PC-3 (cell line): ENCODE measurements around the gene SLC23A2. TPM values are rescaled to one million over a fixed set of nuclear protein-coding genes. Genes with fewer than 3 reads are reported as not detected.

Experiments
- ATAC-seq: fragments of 200-7000 bp; cut with Tn5 transposase; 2 replicates; pipeline ENCODE4 v1.9.1; 2020; ENCODE audit warnings: mild to moderate bottlenecking, moderate library complexity
- BruUV-seq: library from RNA; stranded (reverse); fragments of 400-500 nt; replicated peaks from 2 replicates; lab custom pipeline; 2021; lab: Mats Ljungman, UMichigan
- CTCF ChIA-PET: fragments of 300-600 bp; sonication (Branson Sonifier 250); formaldehyde crosslinking; loops from one replicate; lab custom pipeline; 2022; ENCODE audit warnings: antibody characterized with exemption; lab: Charles Lee
- POLR2A ChIA-PET: fragments of 300-600 bp; sonication (Branson Sonifier 250); formaldehyde crosslinking; loops from one replicate; lab custom pipeline; 2022; ENCODE audit warnings: antibody characterized with exemption; ENCODE audit not compliant: unreplicated experiment; lab: Charles Lee
- DNase-seq: peaks from one replicate; pipeline ENCODE4 v3.0.0-alpha.2; 2015
- H2AFZ ChIP-seq: fragments of 300-600 bp; sonication (generic); 2 replicates; pipeline ENCODE4 v1.6.0; 2016; ENCODE audit warnings: antibody characterized with exemption, low read length
- H3F3A ChIP-seq: fragments of 300-600 bp; sonication (generic); one replicate; pipeline ENCODE4 v1.6.0; 2017; ENCODE audit warnings: antibody characterized with exemption, low read length, control low read depth, mild to moderate bottlenecking; ENCODE audit not compliant: unreplicated experiment
- H3K27ac ChIP-seq: fragments of 300-600 bp; sonication (generic); 2 replicates; pipeline ENCODE4 v1.5.1; 2016; ENCODE audit warnings: mild to moderate bottlenecking, low read length
- H3K27me3 ChIP-seq: fragments of 300-600 bp; sonication (generic); 2 replicates; pipeline ENCODE4 v1.6.1; 2016; ENCODE audit warnings: low read length, mixed read lengths
- H3K36me3 ChIP-seq: fragments of 300-600 bp; sonication (generic); 2 replicates; pipeline ENCODE4 v1.6.1; 2016; ENCODE audit warnings: low read depth, mixed run types, low read length, mixed read lengths
- H3K4me1 ChIP-seq: fragments of 300-600 bp; sonication (generic); 2 replicates; pipeline ENCODE4 v1.5.1; 2016; ENCODE audit warnings: low read length; ENCODE audit not compliant: insufficient read depth
- H3K4me2 ChIP-seq: fragments of 300-600 bp; sonication (generic); 2 replicates; pipeline ENCODE4 v1.6.0; 2016; ENCODE audit warnings: low read length
- H3K4me3 ChIP-seq: fragments of 300-600 bp; sonication (generic); 2 replicates; pipeline ENCODE4 v1.5.1; 2016; ENCODE audit warnings: mild to moderate bottlenecking, low read length, mixed read lengths
- H3K79me2 ChIP-seq: fragments of 300-600 bp; sonication (generic); 2 replicates; pipeline ENCODE4 v1.6.1; 2017; ENCODE audit warnings: low read length, mixed read lengths
- H3K9ac ChIP-seq: fragments of 300-600 bp; sonication (generic); 2 replicates; pipeline ENCODE4 v1.6.0; 2016; ENCODE audit warnings: mild to moderate bottlenecking, low read length
- H3K9me2 ChIP-seq: fragments of 300-600 bp; sonication (generic); replicated peaks from 2 replicates; pipeline ENCODE4 v1.6.1; 2016; ENCODE audit warnings: mixed run types, low read length, mixed read lengths
- H3K9me3 ChIP-seq: fragments of 300-600 bp; sonication (generic); 2 replicates; pipeline ENCODE4 v1.6.1; 2016; ENCODE audit warnings: low read length, mixed read lengths
- H4K20me1 ChIP-seq: fragments of 300-600 bp; sonication (generic); 2 replicates; pipeline ENCODE4 v1.6.1; 2016; ENCODE audit warnings: low read length, mixed read lengths
- CTCF ChIP-seq: fragments of 300-600 bp; sonication (generic); conservative IDR thresholded peaks from 2 replicates; pipeline ENCODE4 v1.5.1; 2017; ENCODE audit warnings: antibody characterized with exemption, low read depth, mild to moderate bottlenecking, low read length
- EZH2 ChIP-seq: fragments of 300-600 bp; sonication (generic); IDR thresholded peaks from one replicate; pipeline ENCODE4 v1.6.1; 2017; ENCODE audit warnings: antibody characterized with exemption, mild to moderate bottlenecking, low read length; ENCODE audit not compliant: unreplicated experiment
- EZH2phosphoT487 ChIP-seq: fragments of 300-600 bp; sonication (generic); IDR thresholded peaks from 2 replicates; pipeline ENCODE4 v1.6.1; 2018; ENCODE audit warnings: mild to moderate bottlenecking, antibody characterized with exemption, low read length, borderline replicate concordance
- intact Hi-C: fragments of 100-400 bp; cut with micrococcal nuclease; formaldehyde crosslinking; loops from 2 replicates; pipeline ENCODE4 v1.9.0; 2023
- total RNA-seq: library from RNA; depleted of rRNA; stranded (reverse); fragments of >200 nt; gene quantifications from 2 replicates; pipeline ENCODE4 v1.2.3, GENCODE V29; 2014

The SLC23A2 gene
- total RNA-seq, 1 experiment from 2014 or later = 18.3 TPM

GRCh38 chr20:4926531-4927156 lies 74.7 kb downstream of the SLC23A2 start:
- ATAC-seq (peak; percentile 16; the same call in 1 of the 2 replicates), DNase-seq (no peak)
- CTCF ChIA-PET = no interaction called here
- Histone ChIP-seq H3K36me3 (0 out of 2 replicates have a peak, but pooled peaks cover 2% of the 10 kb centered on the region), H3F3A (no peaks in the 10 kb centered on the region), H3K79me2 (peaks cover 8% of the 10 kb centered on the region; the same call in 1 of the 2 replicates), H3K4me2 (peak overlapping the region; percentile 70), H3K27me3 (no peaks in the 10 kb centered on the region), H3K27ac (peak overlapping the region; percentile 69), H3K9me3 (no peaks in the 10 kb centered on the region), H3K9ac (peak overlapping the region; percentile 41), H3K4me1 (peaks cover 13% of the 10 kb centered on the region), H3K4me3 (no peak overlapping the region), H2AFZ (peak overlapping the region; percentile 68; the same call in 1 of the 2 replicates), H4K20me1 (no peaks in the 10 kb centered on the region), H3K9me2 (no peaks in the 10 kb centered on the region)
- TF ChIP-seq CTCF = no peak
- TF ChIP-seq EZH2 = no peak
- TF ChIP-seq EZH2phosphoT487 = no peak
- POLR2A ChIA-PET = interaction anchor here (0.6 kb wide), 1 partner anchor 29 kb away, joined by 3 read pairs; no protein-coding TSS in a partner anchor
- intact Hi-C loops = no loop called here
- BruUV-seq = no TSS peak

GRCh38 chr20:4925842-4926530 lies 75.3 kb downstream of the SLC23A2 start:
- intact Hi-C loops = no loop called here
- Histone ChIP-seq H3K4me1 (peaks cover 13% of the 10 kb centered on the region), H3F3A (no peaks in the 10 kb centered on the region), H3K4me2 (peak overlapping the region; percentile 70), H3K79me2 (peaks cover 8% of the 10 kb centered on the region; the same call in 1 of the 2 replicates), H3K27me3 (no peaks in the 10 kb centered on the region), H3K9me2 (no peaks in the 10 kb centered on the region), H3K4me3 (peak overlapping the region; percentile 28; the same call in 1 of the 2 replicates), H3K27ac (peak overlapping the region; percentile 69), H3K9ac (peak overlapping the region; percentile 41), H4K20me1 (no peaks in the 10 kb centered on the region), H3K36me3 (0 out of 2 replicates have a peak, but pooled peaks cover 2% of the 10 kb centered on the region), H2AFZ (peak overlapping the region; percentile 68), H3K9me3 (no peaks in the 10 kb centered on the region)
- DNase-seq (peak; percentile 84), ATAC-seq (peak; percentile 97)
- BruUV-seq = TSS peak; percentile 90
- TF ChIP-seq EZH2phosphoT487 = no peak
- no peak for TF ChIP-seq CTCF
- TF ChIP-seq EZH2 = no peak
- ChIA-PET POLR2A (interaction anchor here (0.6 kb wide), 1 partner anchor 28 kb away, joined by 3 read pairs; no protein-coding TSS in a partner anchor), CTCF (no interaction called here)
